Thymus (tissue), 2 donors: ENCODE results near the gene SOWAHC. TPM values are rescaled to one million over a fixed set of nuclear protein-coding genes. Genes with fewer than 3 reads are reported as not detected.

ENCODE experiments used
- polyA plus RNA-seq: library from polyadenylated mRNA; stranded (reverse); fragments of 200-250 nt; gene quantifications from one replicate; pipeline ENCODE4 v1.2.3, GENCODE V29; 2013
- total RNA-seq: library from RNA; stranded (reverse); fragments of 120-200 nt; gene quantifications from one replicate; pipeline ENCODE4 v1.2.4, GENCODE V29; 2013
- donor health status: healthy.

The SOWAHC gene
- total and polyA plus RNA-seq, 2 donors: 7.3 to 7.4 TPM

Other genes starting within 250 kb of the SOWAHC start
- 27.3 TPM for gene SEPTIN10, start 398 bp upstream of the SOWAHC start, total RNA-seq
- gene SEPTIN10, start 398 bp upstream of the SOWAHC start, polyA plus RNA-seq: 42.4 TPM
- 7.4 TPM for gene RGPD5, start 179.9 kb downstream of the SOWAHC start, total RNA-seq
- gene RGPD5, start 179.9 kb downstream of the SOWAHC start, polyA plus RNA-seq: 11.1 TPM